Activated naive CD8-positive, alpha-beta T cell treated with anti-CD3 and anti-CD28 coated beads for 36 hours (primary cell): ENCODE measurements around the gene POLDIP3. TPM values are rescaled to one million over a fixed set of nuclear protein-coding genes. Genes with fewer than 3 reads are reported as not detected.

ENCODE experiments used
- DNase-seq: peaks from one replicate; pipeline ENCODE4 v3.0.0; 2021
- H3K27ac Mint-ChIP-seq: one replicate; pipeline ENCODE4 v1.8.0; 2022; ENCODE audit warnings: mild to moderate bottlenecking, moderate library complexity, mixed read lengths
- H3K27me3 Mint-ChIP-seq: one replicate; pipeline ENCODE4 v1.8.0; 2022; ENCODE audit warnings: mild to moderate bottlenecking, mixed read lengths
- H3K36me3 Mint-ChIP-seq: one replicate; pipeline ENCODE4 v1.8.0; 2021; ENCODE audit warnings: mild to moderate bottlenecking, mixed read lengths
- H3K4me1 Mint-ChIP-seq: one replicate; pipeline ENCODE4 v1.8.0; 2021; ENCODE audit warnings: mixed read lengths
- H3K4me3 Mint-ChIP-seq: one replicate; pipeline ENCODE4 v1.8.0; 2022; ENCODE audit warnings: mild to moderate bottlenecking, moderate library complexity, mixed read lengths
- H3K9me3 Mint-ChIP-seq: one replicate; pipeline ENCODE4 v1.8.0; 2022; ENCODE audit warnings: mixed read lengths
- total RNA-seq, 2 experiments: library from RNA; stranded (reverse); gene quantifications; one replicate each; pipeline ENCODE4 v1.2.3, GENCODE V29; 2021

POLDIP3 gene
- total RNA-seq, 2 experiments from 2014 or later: 71.7 to 72.0 TPM

GRCh38 chr22:42645341-42645937 lies 30.8 kb upstream of the POLDIP3 start:
- no peak for DNase-seq
- peaks cover 28% of the 10 kb centered on the region for H3K4me1 Mint-ChIP-seq
- H3K36me3 Mint-ChIP-seq: peaks cover 2% of the 10 kb centered on the region
- H3K27me3 Mint-ChIP-seq: no peaks in the 10 kb centered on the region
- H3K9me3 Mint-ChIP-seq: no peaks in the 10 kb centered on the region
- H3K27ac Mint-ChIP-seq: no peak overlapping the region
- no peak overlapping the region for H3K4me3 Mint-ChIP-seq

- Mint-ChIP-seq H3K36me3 (peaks cover 2% of the 10 kb centered on the region), H3K4me3 (no peak overlapping the region), H3K4me1 (peaks cover 28% of the 10 kb centered on the region), H3K27ac (no peak overlapping the region), H3K27me3 (no peaks in the 10 kb centered on the region), H3K9me3 (no peaks in the 10 kb centered on the region)
- DNase-seq: no peak
Observed at GRCh38 chr22:42644422-42645340, 30.0 kb upstream of the POLDIP3 start.

- H3K27ac Mint-ChIP-seq: no peak overlapping the region
Observed at GRCh38 chr22:42643634-42644421, 29.1 kb upstream of the POLDIP3 start.

GRCh38 chr22:42642806-42643633 lies 28.3 kb upstream of the POLDIP3 start:
- Mint-ChIP-seq H3K9me3 (no peaks in the 10 kb centered on the region), H3K4me1 (peaks cover 28% of the 10 kb centered on the region), H3K27me3 (no peaks in the 10 kb centered on the region), H3K4me3 (no peak overlapping the region), H3K36me3 (peaks cover 2% of the 10 kb centered on the region), H3K27ac (no peak overlapping the region)
- no peak for DNase-seq

More at GRCh38 chr22:42643634-42644421, 29.1 kb upstream of the POLDIP3 start:
- Mint-ChIP-seq H3K4me3 (no peak overlapping the region), H3K27me3 (no peaks in the 10 kb centered on the region), H3K36me3 (peaks cover 2% of the 10 kb centered on the region), H3K9me3 (no peaks in the 10 kb centered on the region), H3K4me1 (peaks cover 28% of the 10 kb centered on the region)
- no peak for DNase-seq

- H3K27me3 Mint-ChIP-seq: no peaks in the 10 kb centered on the region
- no peak for DNase-seq
- no peak overlapping the region for H3K27ac Mint-ChIP-seq
- peaks cover 20% of the 10 kb centered on the region for H3K4me1 Mint-ChIP-seq
- no peaks in the 10 kb centered on the region for H3K9me3 Mint-ChIP-seq
- H3K4me3 Mint-ChIP-seq: no peak overlapping the region
- no peaks in the 10 kb centered on the region for H3K36me3 Mint-ChIP-seq
Observed at GRCh38 chr22:42641801-42642413, 27.2 kb upstream of the POLDIP3 start.

GRCh38 chr22:42639541-42640241 lies 25.0 kb upstream of the POLDIP3 start:
- Mint-ChIP-seq H3K9me3 (no peaks in the 10 kb centered on the region), H3K27me3 (no peaks in the 10 kb centered on the region), H3K4me1 (peaks cover 8% of the 10 kb centered on the region), H3K36me3 (peaks cover 2% of the 10 kb centered on the region), H3K4me3 (no peak overlapping the region), H3K27ac (no peak overlapping the region)
- DNase-seq: no peak

GRCh38 chr22:42637555-42637954 lies 22.9 kb upstream of the POLDIP3 start:
- Mint-ChIP-seq H3K27ac (no peak overlapping the region), H3K36me3 (peaks cover 2% of the 10 kb centered on the region), H3K9me3 (no peaks in the 10 kb centered on the region), H3K4me1 (peaks cover under 1% of the 10 kb centered on the region), H3K4me3 (no peak overlapping the region), H3K27me3 (no peaks in the 10 kb centered on the region)
- DNase-seq: no peak

- Mint-ChIP-seq H3K36me3 (peaks cover 2% of the 10 kb centered on the region), H3K9me3 (no peaks in the 10 kb centered on the region), H3K4me1 (no peaks in the 10 kb centered on the region), H3K4me3 (no peak overlapping the region), H3K27ac (no peak overlapping the region), H3K27me3 (no peaks in the 10 kb centered on the region)
- no peak for DNase-seq
Observed at GRCh38 chr22:42636506-42636905, 21.8 kb upstream of the POLDIP3 start.

GRCh38 chr22:42635531-42635930 lies 20.8 kb upstream of the POLDIP3 start:
- H3K4me1 Mint-ChIP-seq: no peaks in the 10 kb centered on the region
- H3K36me3 Mint-ChIP-seq: peaks cover 2% of the 10 kb centered on the region
- H3K27me3 Mint-ChIP-seq: no peaks in the 10 kb centered on the region
- no peak for DNase-seq
- H3K27ac Mint-ChIP-seq: no peak overlapping the region
- no peaks in the 10 kb centered on the region for H3K9me3 Mint-ChIP-seq
- no peak overlapping the region for H3K4me3 Mint-ChIP-seq

- Mint-ChIP-seq H3K4me1 (no peaks in the 10 kb centered on the region), H3K4me3 (no peak overlapping the region), H3K36me3 (peaks cover 6% of the 10 kb centered on the region), H3K9me3 (no peaks in the 10 kb centered on the region), H3K27me3 (no peaks in the 10 kb centered on the region), H3K27ac (no peak overlapping the region)
- DNase-seq: no peak
Observed at GRCh38 chr22:42633013-42633412, 18.3 kb upstream of the POLDIP3 start.

- H3K27ac Mint-ChIP-seq: no peak overlapping the region
- H3K4me3 Mint-ChIP-seq: no peak overlapping the region
- H3K4me1 Mint-ChIP-seq: no peaks in the 10 kb centered on the region
- no peaks in the 10 kb centered on the region for H3K27me3 Mint-ChIP-seq
- peaks cover 6% of the 10 kb centered on the region for H3K36me3 Mint-ChIP-seq
- H3K9me3 Mint-ChIP-seq: no peaks in the 10 kb centered on the region
- no peak for DNase-seq
Observed at GRCh38 chr22:42632096-42632495, 17.4 kb upstream of the POLDIP3 start.

GRCh38 chr22:42630901-42631602 lies 16.4 kb upstream of the POLDIP3 start:
- Mint-ChIP-seq H3K27ac (no peak overlapping the region), H3K27me3 (no peaks in the 10 kb centered on the region), H3K36me3 (peaks cover 6% of the 10 kb centered on the region), H3K4me1 (no peaks in the 10 kb centered on the region), H3K4me3 (no peak overlapping the region), H3K9me3 (no peaks in the 10 kb centered on the region)
- no peak for DNase-seq

- H3K9me3 Mint-ChIP-seq: no peaks in the 10 kb centered on the region
- no peak overlapping the region for H3K4me3 Mint-ChIP-seq
- H3K4me1 Mint-ChIP-seq: no peaks in the 10 kb centered on the region
- H3K27ac Mint-ChIP-seq: no peak overlapping the region
- no peak for DNase-seq
- H3K36me3 Mint-ChIP-seq: peaks cover 4% of the 10 kb centered on the region
- no peaks in the 10 kb centered on the region for H3K27me3 Mint-ChIP-seq
Observed at GRCh38 chr22:42630211-42630610, 15.5 kb upstream of the POLDIP3 start.
